Measurements from ENCODE around the gene USP3. TPM values are rescaled to one million over a fixed set of nuclear protein-coding genes. Genes with fewer than 3 reads are reported as not detected.

Gene USP3
- total and polyA plus RNA-seq, 2 donors (not counting 3 experiments of a cell fraction or from before 2014, with no cell fraction given) = 18.8 to 52.4 TPM

GRCh38 chr15:63476229-63476632 lies 28.2 kb upstream of the USP3 start:
- no peaks in the 10 kb centered on the region for H3K9me1 ChIP-seq (replicated peaks; ENCODE audit: control insufficient read depth, extremely low read depth, insufficient read depth, low read length)
- ChIA-PET CTCF (interaction anchor here (1.0 to 3.6 kb wide), 3 partner anchors 9 to 134 kb away, joined by 3 to 30 read pairs (median 3); partner anchors contain the start of gene USP3), POLR2A (no interaction called here)
- intact Hi-C loops (cut with micrococcal nuclease) = no loop called here
- no peak overlapping the region for H3K27ac ChIP-seq (ENCODE audit: insufficient read depth, low read depth, low read length)
- no peaks in the 10 kb centered on the region for H3K79me2 ChIP-seq (ENCODE audit: control insufficient read depth, insufficient read depth, low read length)
- no peak overlapping the region for H3K9ac ChIP-seq (replicated peaks; ENCODE audit: extremely low read depth, insufficient read depth, low read length)
- TF ChIP-seq FOS (IDR thresholded peaks at IDR 0.05; ENCODE audit: borderline replicate concordance, insufficient read depth, low read length) (peak; percentile 38), MYC (IDR thresholded peaks at IDR 0.05; ENCODE audit: low read depth, low read length) (no peak), JUN (IDR thresholded peaks at IDR 0.05; ENCODE audit: borderline replicate concordance, insufficient read depth, insufficient read length, low read depth) (peak; percentile 73)
- FAIRE-seq (peak; percentile 67), DNase-seq (ENCODE audit: low read depth, low spot score) (peak; percentile 63)
- peaks cover 6% of the 10 kb centered on the region for H3K4me1 ChIP-seq (ENCODE audit: control insufficient read depth, extremely low read depth, insufficient read depth, low read length)
- no peak overlapping the region for H3K4me2 ChIP-seq (ENCODE audit: insufficient read depth, low read length)
- H3K27me3 ChIP-seq (ENCODE audit: control insufficient read depth in 2 of 2, insufficient read depth in 2 of 2, low read length in 2 of 2) = no peaks in the 10 kb centered on the region
- H4K20me1 ChIP-seq (replicated peaks; ENCODE audit: control insufficient read depth, extremely low read depth, insufficient read depth, low read length) = no peaks in the 10 kb centered on the region
- peak overlapping the region; percentile 24 for H2AFZ ChIP-seq (ENCODE audit: low read depth, low read length)
- dilution Hi-C loops (cut with MboI; ENCODE audit: extremely low pct_ligation_motif_present, low sequenced_read_pairs) = no loop called here
- no peaks in the 10 kb centered on the region for H3K36me3 ChIP-seq (ENCODE audit: control insufficient read depth in 2 of 2, extremely low read depth in 1 of 2, insufficient read depth in 2 of 2, low read length in 2 of 2)
- H3K4me3 ChIP-seq (replicated peaks in 1 of 3; ENCODE audit: insufficient read depth in 1 of 3, low read depth in 1 of 3, low read length in 3 of 3) = no peak overlapping the region
- BruUV-seq (replicated peaks) = no TSS peak
- no peaks in the 10 kb centered on the region for H3K9me3 ChIP-seq (replicated peaks; ENCODE audit: control insufficient read depth, insufficient read depth, low read length)

- dilution Hi-C loops (cut with MboI; ENCODE audit: extremely low pct_ligation_motif_present, low sequenced_read_pairs) (no loop called here), intact Hi-C loops (cut with micrococcal nuclease) (no loop called here)
- Histone ChIP-seq H3K79me2 (ENCODE audit: control insufficient read depth, insufficient read depth, low read length) (no peaks in the 10 kb centered on the region), H3K4me3 (replicated peaks in 1 of 3; ENCODE audit: insufficient read depth in 1 of 3, low read depth in 1 of 3, low read length in 3 of 3) (no peak overlapping the region), H3K36me3 (ENCODE audit: control insufficient read depth in 2 of 2, extremely low read depth in 1 of 2, insufficient read depth in 2 of 2, low read length in 2 of 2) (no peaks in the 10 kb centered on the region), H3K9ac (replicated peaks; ENCODE audit: extremely low read depth, insufficient read depth, low read length) (no peak overlapping the region), H3K9me3 (replicated peaks; ENCODE audit: control insufficient read depth, insufficient read depth, low read length) (no peaks in the 10 kb centered on the region), H3K27ac (ENCODE audit: insufficient read depth, low read depth, low read length) (no peak overlapping the region), H3K4me1 (ENCODE audit: control insufficient read depth, extremely low read depth, insufficient read depth, low read length) (peaks cover 6% of the 10 kb centered on the region), H3K4me2 (ENCODE audit: insufficient read depth, low read length) (no peak overlapping the region), H3K27me3 (ENCODE audit: control insufficient read depth in 2 of 2, insufficient read depth in 2 of 2, low read length in 2 of 2) (no peaks in the 10 kb centered on the region), H3K9me1 (replicated peaks; ENCODE audit: control insufficient read depth, extremely low read depth, insufficient read depth, low read length) (no peaks in the 10 kb centered on the region), H2AFZ (ENCODE audit: low read depth, low read length) (no peak overlapping the region), H4K20me1 (replicated peaks; ENCODE audit: control insufficient read depth, extremely low read depth, insufficient read depth, low read length) (no peaks in the 10 kb centered on the region)
- TF ChIP-seq JUN (IDR thresholded peaks at IDR 0.05; ENCODE audit: borderline replicate concordance, insufficient read depth, insufficient read length, low read depth) = no peak
- no peak for TF ChIP-seq EZH2 (IDR thresholded peaks at IDR 0.05; ENCODE audit: borderline replicate concordance, low read depth, low read length, severe bottlenecking)
- no peak for TF ChIP-seq POLR2A (IDR thresholded peaks at IDR 0.05; ENCODE audit: low read depth, low read length)
- no peak for TF ChIP-seq GATA2 (IDR thresholded peaks at IDR 0.05; ENCODE audit: insufficient read depth, insufficient read length, low read depth, low read length)
- no peak for TF ChIP-seq CTCF (IDR thresholded peaks at IDR 0.05; ENCODE audit: extremely low read depth in 1 of 2, insufficient read depth in 1 of 2, low read depth in 1 of 2, low read length in 2 of 2)
- TF ChIP-seq, protein P1, sequence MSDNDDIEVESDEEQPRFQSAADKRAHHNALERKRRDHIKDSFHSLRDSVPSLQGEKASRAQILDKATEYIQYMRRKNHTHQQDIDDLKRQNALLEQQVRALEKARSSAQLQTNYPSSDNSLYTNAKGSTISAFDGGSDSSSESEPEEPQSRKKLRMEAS (IDR thresholded peaks at IDR 0.05; ENCODE audit: insufficient read depth, insufficient read length) = no peak
- no peak for TF ChIP-seq MYC (IDR thresholded peaks at IDR 0.05; ENCODE audit: low read depth, low read length)
- TF ChIP-seq POLR2AphosphoS5 (IDR thresholded peaks at IDR 0.05; ENCODE audit: insufficient read depth, low read depth, low read length) = no peak
- TF ChIP-seq FOS (IDR thresholded peaks at IDR 0.05; ENCODE audit: borderline replicate concordance, insufficient read depth, low read length) = no peak
- no peak for DNase-seq (ENCODE audit: low read depth, low spot score)
- no TSS peak for BruUV-seq (replicated peaks)
- POLR2A ChIA-PET = no interaction called here
- FAIRE-seq = no peak
- CTCF ChIA-PET = interaction anchor here (1.3 to 3.6 kb wide), 2 partner anchors 9 to 11 kb away, joined by 4 to 30 read pairs; no protein-coding TSS in a partner anchor
These were observed 26.1 kb upstream of the USP3 start for GRCh38 chr15:63478243-63478642.

Measured in endothelial cell of umbilical vein (primary cell).